Osteocyte (in vitro differentiated cells): ENCODE measurements around the gene SAMM50. TPM values are rescaled to one million over a fixed set of nuclear protein-coding genes. Genes with fewer than 3 reads are reported as not detected.

Experiments
- DNase-seq: peaks from one replicate; pipeline ENCODE4 v3.0.0; 2021; ENCODE audit warnings: mixed read lengths; ENCODE audit not compliant: unreplicated experiment; ENCODE audit errors: extremely low spot score
- H3K27ac Mint-ChIP-seq: one replicate; pipeline ENCODE4 v1.8.0; 2021; ENCODE audit warnings: mild to moderate bottlenecking, mixed read lengths; ENCODE audit not compliant: unreplicated experiment
- H3K27me3 Mint-ChIP-seq: one replicate; pipeline ENCODE4 v1.8.0; 2021; ENCODE audit warnings: mixed read lengths; ENCODE audit not compliant: unreplicated experiment
- H3K36me3 Mint-ChIP-seq: one replicate; pipeline ENCODE4 v1.8.0; 2021; ENCODE audit warnings: mixed read lengths; ENCODE audit not compliant: unreplicated experiment
- H3K4me1 Mint-ChIP-seq: one replicate; pipeline ENCODE4 v1.8.0; 2021; ENCODE audit warnings: mixed read lengths; ENCODE audit not compliant: unreplicated experiment
- H3K4me3 Mint-ChIP-seq: one replicate; pipeline ENCODE4 v1.8.0; 2021; ENCODE audit warnings: mild to moderate bottlenecking, moderate library complexity, mixed read lengths; ENCODE audit not compliant: unreplicated experiment
- H3K9me3 Mint-ChIP-seq: one replicate; pipeline ENCODE4 v1.8.0; 2021; ENCODE audit warnings: mixed read lengths; ENCODE audit not compliant: unreplicated experiment
- total RNA-seq: library from RNA; stranded (reverse); gene quantifications from 2 replicates; pipeline ENCODE4 v1.2.1, GENCODE V29; 2021
- TF ChIP-seq, protein P1 (sequence below): fragments of 200-600 bp; sonication (generic); IDR thresholded peaks from 2 replicates; pipeline ENCODE4 v1.5.0; 2021; ENCODE audit warnings: antibody characterized with exemption, mild to moderate bottlenecking, moderate library complexity

Gene SAMM50
- total RNA-seq, 1 donor from 2014 or later = 42.6 TPM

DNA sequence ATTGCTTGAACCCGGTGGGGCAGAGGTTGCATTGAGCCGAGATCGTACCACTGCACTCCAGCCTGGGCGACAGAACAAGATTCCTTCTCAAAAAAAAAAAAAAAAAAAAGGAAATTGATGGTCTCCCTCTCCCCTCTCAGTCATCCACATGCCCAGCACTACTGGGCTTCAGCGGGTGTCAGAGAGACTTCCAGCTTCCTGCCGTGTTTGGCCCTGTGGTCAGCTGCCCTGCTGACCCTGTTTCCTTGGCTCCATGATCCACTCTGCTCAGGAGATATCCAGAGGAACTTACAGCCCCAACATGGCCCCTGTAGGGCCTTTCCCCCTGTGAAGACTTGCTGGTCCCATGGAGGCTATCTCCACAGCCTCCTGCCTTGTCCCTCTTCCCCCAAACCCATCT is 37.7 kb upstream of the SAMM50 start:
- H3K27ac Mint-ChIP-seq = no peak overlapping the region
- peaks cover 10% of the 10 kb centered on the region for H3K27me3 Mint-ChIP-seq
- no peaks in the 10 kb centered on the region for H3K9me3 Mint-ChIP-seq
- no peaks in the 10 kb centered on the region for H3K36me3 Mint-ChIP-seq
- no peak overlapping the region for H3K4me3 Mint-ChIP-seq
- H3K4me1 Mint-ChIP-seq = peaks cover 16% of the 10 kb centered on the region
- DNase-seq = no peak
- TF ChIP-seq, protein P1, sequence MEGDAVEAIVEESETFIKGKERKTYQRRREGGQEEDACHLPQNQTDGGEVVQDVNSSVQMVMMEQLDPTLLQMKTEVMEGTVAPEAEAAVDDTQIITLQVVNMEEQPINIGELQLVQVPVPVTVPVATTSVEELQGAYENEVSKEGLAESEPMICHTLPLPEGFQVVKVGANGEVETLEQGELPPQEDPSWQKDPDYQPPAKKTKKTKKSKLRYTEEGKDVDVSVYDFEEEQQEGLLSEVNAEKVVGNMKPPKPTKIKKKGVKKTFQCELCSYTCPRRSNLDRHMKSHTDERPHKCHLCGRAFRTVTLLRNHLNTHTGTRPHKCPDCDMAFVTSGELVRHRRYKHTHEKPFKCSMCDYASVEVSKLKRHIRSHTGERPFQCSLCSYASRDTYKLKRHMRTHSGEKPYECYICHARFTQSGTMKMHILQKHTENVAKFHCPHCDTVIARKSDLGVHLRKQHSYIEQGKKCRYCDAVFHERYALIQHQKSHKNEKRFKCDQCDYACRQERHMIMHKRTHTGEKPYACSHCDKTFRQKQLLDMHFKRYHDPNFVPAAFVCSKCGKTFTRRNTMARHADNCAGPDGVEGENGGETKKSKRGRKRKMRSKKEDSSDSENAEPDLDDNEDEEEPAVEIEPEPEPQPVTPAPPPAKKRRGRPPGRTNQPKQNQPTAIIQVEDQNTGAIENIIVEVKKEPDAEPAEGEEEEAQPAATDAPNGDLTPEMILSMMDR = no peak

DNA sequence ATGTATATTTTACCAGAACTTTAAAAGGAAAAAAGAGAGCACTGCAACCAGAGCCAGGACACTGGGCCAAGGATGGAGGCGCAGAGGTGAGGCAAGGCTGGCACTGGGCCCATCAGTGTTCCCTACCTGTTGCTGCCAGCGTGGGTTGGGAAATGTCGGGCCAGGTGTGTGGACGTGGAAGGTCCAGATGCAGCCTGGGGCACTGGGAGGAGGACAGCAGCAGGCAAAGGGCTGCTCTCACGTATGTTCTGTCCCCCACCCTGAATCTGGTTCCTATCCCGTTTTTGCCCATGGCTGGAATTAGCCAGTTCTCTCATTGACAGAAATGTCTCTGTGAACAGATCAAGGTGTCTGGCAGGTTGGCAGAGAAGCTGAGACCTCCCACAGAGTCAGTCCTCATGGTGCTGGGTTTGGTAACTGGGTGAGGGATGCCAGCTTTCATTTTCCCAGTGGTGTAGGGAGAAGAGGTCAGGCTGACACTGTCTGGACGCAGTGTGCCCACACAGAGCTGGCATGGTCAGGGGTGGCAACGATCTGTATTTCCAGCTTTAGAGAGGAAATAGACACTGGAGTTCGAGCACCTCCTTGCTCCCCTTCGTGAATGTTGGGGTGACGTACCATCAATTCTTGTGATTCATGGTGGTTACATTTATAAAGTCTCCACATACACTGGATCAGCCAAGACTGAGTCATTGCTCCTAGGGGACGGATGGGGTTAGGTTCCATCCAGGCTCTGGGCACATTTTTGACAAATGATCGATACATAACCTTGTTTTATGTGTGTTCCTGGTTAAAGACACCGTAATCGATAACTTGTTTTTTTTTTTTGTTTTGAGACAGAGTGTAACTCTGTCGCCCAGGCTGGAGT is 35.9 kb upstream of the SAMM50 start:
- TF ChIP-seq, protein P1 = no peak
- Mint-ChIP-seq H3K4me3 (no peak overlapping the region), H3K9me3 (no peaks in the 10 kb centered on the region), H3K4me1 (peaks cover 21% of the 10 kb centered on the region), H3K27ac (no peak overlapping the region), H3K27me3 (peaks cover 3% of the 10 kb centered on the region), H3K36me3 (no peaks in the 10 kb centered on the region)
- no peak for DNase-seq

DNA sequence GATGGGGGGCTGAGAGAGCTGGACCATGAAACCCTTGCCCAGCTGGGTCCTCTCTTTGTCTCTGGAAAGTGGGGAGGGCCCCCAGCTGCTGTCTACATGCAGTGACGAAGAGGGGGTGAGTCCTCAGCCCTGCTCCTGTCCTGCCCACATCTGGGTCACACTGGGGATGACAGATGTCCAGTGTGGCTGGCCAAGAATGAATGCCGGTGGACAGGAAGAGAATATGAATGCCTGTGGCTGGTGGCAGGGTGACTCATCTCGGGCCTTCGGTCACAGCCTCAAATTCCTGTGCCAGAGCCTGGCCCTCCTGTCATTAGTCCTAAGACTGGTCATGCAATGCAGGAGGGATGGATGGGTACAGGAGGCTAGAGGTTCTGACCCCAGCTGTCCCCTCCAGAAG is 33.9 kb upstream of the SAMM50 start:
- no peak overlapping the region for H3K27ac Mint-ChIP-seq
- no peak for DNase-seq
- H3K4me1 Mint-ChIP-seq = peaks cover 23% of the 10 kb centered on the region
- no peak overlapping the region for H3K4me3 Mint-ChIP-seq
- H3K27me3 Mint-ChIP-seq = no peaks in the 10 kb centered on the region
- no peaks in the 10 kb centered on the region for H3K36me3 Mint-ChIP-seq
- TF ChIP-seq, protein P1 = no peak
- H3K9me3 Mint-ChIP-seq = no peaks in the 10 kb centered on the region

DNA sequence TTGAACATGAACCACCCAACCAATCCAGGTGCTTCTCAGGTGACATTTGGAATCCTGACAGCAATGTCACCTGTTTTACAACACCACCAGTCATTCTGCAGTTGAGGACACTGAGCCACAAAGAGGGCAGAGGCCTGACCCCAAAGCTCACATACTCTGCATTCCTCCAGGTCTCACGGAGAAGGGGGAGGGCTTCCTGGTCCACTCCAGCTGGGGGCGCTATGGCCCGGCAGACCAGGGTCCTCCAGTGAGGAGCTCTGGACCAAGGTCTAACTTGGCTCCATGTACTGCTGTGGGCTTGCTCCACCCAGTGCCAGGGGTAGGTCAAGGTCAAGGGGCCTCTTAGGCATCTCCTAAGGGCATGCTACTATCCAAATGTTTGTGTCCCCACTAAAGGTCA is 33.1 kb upstream of the SAMM50 start:
- H3K27ac Mint-ChIP-seq = no peak overlapping the region
- no peaks in the 10 kb centered on the region for H3K27me3 Mint-ChIP-seq
- H3K4me3 Mint-ChIP-seq = no peak overlapping the region
- no peaks in the 10 kb centered on the region for H3K9me3 Mint-ChIP-seq
- TF ChIP-seq, protein P1 = no peak
- no peaks in the 10 kb centered on the region for H3K36me3 Mint-ChIP-seq
- no peak for DNase-seq
- peaks cover 23% of the 10 kb centered on the region for H3K4me1 Mint-ChIP-seq

DNA sequence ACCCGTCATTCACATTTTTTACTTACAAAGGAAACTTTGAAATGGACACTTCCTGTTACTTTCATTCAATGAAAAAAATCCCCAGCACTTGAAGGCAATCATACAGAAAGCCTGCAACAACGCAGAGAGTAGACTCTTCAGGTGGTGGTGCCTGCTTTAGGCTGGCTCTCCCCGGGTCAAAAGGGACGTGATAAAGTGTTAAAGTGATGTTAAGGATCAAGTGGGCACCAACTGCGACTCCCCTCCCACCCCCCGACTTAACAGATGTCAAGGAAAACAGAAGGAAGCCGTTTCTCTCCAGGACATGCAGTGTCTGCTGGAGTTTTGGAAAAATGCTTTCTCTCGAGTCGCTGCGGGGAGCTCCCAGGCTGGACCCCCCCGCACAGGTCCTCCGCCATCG is 32.1 kb upstream of the SAMM50 start:
- DNase-seq = no peak
- no peaks in the 10 kb centered on the region for H3K36me3 Mint-ChIP-seq
- H3K27me3 Mint-ChIP-seq = no peaks in the 10 kb centered on the region
- H3K4me1 Mint-ChIP-seq = peaks cover 23% of the 10 kb centered on the region
- H3K4me3 Mint-ChIP-seq = peak overlapping the region; percentile 78
- TF ChIP-seq, protein P1 = no peak
- H3K9me3 Mint-ChIP-seq = no peaks in the 10 kb centered on the region
- H3K27ac Mint-ChIP-seq = peak overlapping the region; percentile 74
